ENCODE data around the gene PHKA1. TPM values are rescaled to one million over a fixed set of nuclear protein-coding genes. Genes with fewer than 3 reads are reported as not detected.

PHKA1 gene
- total RNA-seq, 1 donor from 2014 or later = 3.9 TPM

DNA sequence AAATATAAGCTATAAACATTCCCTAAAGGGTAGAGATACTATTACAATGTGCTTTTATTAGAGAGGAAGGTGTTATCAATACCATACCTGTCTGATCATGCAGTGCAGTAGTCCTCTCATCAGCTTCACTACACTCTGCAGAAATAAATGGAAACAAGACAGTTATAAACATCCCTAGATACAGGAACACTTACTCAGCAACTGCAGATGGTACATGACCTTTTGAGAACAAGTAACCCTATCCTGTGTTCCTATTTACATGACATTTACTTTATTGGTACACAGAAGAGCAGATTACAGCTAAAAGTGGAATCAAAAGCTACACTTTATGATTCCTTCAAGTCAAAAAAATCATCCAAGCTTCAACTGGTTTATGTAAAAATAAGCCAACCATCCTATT, 9.0 kb downstream of the PHKA1 start:
- no peak for TF ChIP-seq CTCF (IDR thresholded peaks at IDR 0.05)
- Histone ChIP-seq H3K27me3 (ENCODE audit: low read depth) (no peaks in the 10 kb centered on the region), H3K27ac (no peak overlapping the region), H3K9me3 (no peaks in the 10 kb centered on the region), H3K36me3 (no peaks in the 10 kb centered on the region), H3K4me3 (no peak overlapping the region), H3K4me1 (no peaks in the 10 kb centered on the region)
- DNase-seq = no peak
- intact Hi-C loops (cut with DNase I) = no loop called here
- ATAC-seq = no peak

- TF ChIP-seq CTCF (IDR thresholded peaks at IDR 0.05) = no peak
- no peaks in the 10 kb centered on the region for H3K4me1 ChIP-seq
- intact Hi-C loops (cut with DNase I) = no loop called here
- H3K9me3 ChIP-seq = no peaks in the 10 kb centered on the region
- DNase-seq = no peak
- no peak overlapping the region for H3K4me3 ChIP-seq
- H3K27ac ChIP-seq = no peak overlapping the region
- no peaks in the 10 kb centered on the region for H3K36me3 ChIP-seq
- no peak for ATAC-seq
- no peaks in the 10 kb centered on the region for H3K27me3 ChIP-seq (ENCODE audit: low read depth)
Measured at GRCh38 chrX:72694170-72694569, 19.9 kb downstream of the PHKA1 start.

DNA sequence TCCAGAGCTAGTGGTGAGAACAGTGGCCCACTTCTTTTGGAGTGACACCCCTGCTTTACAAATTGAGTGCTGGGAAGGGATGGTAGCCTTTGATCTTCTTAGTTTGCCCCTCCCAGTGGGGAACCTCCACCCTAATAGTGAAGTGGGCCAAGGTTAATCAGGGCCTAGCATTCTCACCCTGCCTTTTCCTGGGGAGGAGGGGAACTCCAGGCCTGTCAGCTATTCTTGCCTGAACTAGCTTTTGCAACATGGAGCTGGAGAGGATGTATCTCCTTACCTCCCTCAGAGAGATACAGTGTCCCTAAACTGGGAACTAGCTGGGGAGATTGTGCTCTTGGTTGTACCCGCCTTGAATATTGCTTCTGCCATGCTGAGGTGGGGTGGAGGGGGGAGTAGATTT, 20.6 kb downstream of the PHKA1 start:
- Histone ChIP-seq H3K27ac (no peak overlapping the region), H3K27me3 (ENCODE audit: low read depth) (no peaks in the 10 kb centered on the region), H3K4me3 (no peak overlapping the region), H3K9me3 (no peaks in the 10 kb centered on the region), H3K4me1 (no peaks in the 10 kb centered on the region), H3K36me3 (no peaks in the 10 kb centered on the region)
- DNase-seq (no peak), ATAC-seq (no peak)
- TF ChIP-seq CTCF (IDR thresholded peaks at IDR 0.05) = no peak
- intact Hi-C loops (cut with DNase I) = no loop called here

DNA sequence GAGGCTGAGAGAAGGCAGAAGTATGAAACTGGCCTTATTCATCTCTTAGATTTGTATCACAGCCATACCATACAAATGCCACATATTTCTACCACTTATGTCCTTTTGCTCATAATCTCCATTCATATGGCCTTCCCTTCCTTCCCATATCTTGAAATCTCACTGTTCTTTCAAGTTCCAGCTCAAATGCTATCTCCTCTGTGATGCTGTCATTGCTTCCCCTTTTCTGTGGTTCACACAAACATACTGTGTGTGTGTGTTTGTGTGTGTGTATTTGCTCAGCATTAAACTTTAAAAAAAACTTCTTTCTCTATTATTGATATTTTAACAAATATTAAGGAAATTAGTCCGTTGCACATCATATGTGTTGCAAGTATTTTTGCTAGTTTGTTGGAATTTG, 26.7 kb downstream of the PHKA1 start:
- ATAC-seq (no peak), DNase-seq (no peak)
- H3K27me3 ChIP-seq (ENCODE audit: low read depth) = no peaks in the 10 kb centered on the region
- H3K36me3 ChIP-seq = no peaks in the 10 kb centered on the region
- TF ChIP-seq CTCF (IDR thresholded peaks at IDR 0.05) = no peak
- no peak overlapping the region for H3K27ac ChIP-seq
- intact Hi-C loops (cut with DNase I) = no loop called here
- H3K4me3 ChIP-seq = no peak overlapping the region
- no peaks in the 10 kb centered on the region for H3K9me3 ChIP-seq
- H3K4me1 ChIP-seq = no peaks in the 10 kb centered on the region

GRCh38 chrX:72685810-72686456, 28.2 kb downstream of the PHKA1 start:
- intact Hi-C loops (cut with DNase I) = no loop called here
- DNase-seq (no peak), ATAC-seq (no peak)
- Histone ChIP-seq H3K27me3 (ENCODE audit: low read depth) (no peaks in the 10 kb centered on the region), H3K4me3 (no peak overlapping the region), H3K4me1 (no peaks in the 10 kb centered on the region), H3K36me3 (no peaks in the 10 kb centered on the region), H3K27ac (no peak overlapping the region), H3K9me3 (no peaks in the 10 kb centered on the region)
- TF ChIP-seq CTCF (IDR thresholded peaks at IDR 0.05) = no peak
